GM21528 (cell line): ENCODE results near the gene NIPSNAP2.
"Not testable (repeated sequence)": the region's sequence is repeated elsewhere in the genome, so short reads cannot be mapped to it uniquely, and the experiment has no call there.

Experiments used
- ATAC-seq: cut with Tn5 transposase; IDR thresholded peaks from one replicate; pipeline ENCODE4 v1.9.1; 2021; ENCODE audit warnings: mild to moderate bottlenecking, moderate library complexity; ENCODE audit not compliant: unreplicated experiment, low FRiP score

Gene NIPSNAP2

DNA sequence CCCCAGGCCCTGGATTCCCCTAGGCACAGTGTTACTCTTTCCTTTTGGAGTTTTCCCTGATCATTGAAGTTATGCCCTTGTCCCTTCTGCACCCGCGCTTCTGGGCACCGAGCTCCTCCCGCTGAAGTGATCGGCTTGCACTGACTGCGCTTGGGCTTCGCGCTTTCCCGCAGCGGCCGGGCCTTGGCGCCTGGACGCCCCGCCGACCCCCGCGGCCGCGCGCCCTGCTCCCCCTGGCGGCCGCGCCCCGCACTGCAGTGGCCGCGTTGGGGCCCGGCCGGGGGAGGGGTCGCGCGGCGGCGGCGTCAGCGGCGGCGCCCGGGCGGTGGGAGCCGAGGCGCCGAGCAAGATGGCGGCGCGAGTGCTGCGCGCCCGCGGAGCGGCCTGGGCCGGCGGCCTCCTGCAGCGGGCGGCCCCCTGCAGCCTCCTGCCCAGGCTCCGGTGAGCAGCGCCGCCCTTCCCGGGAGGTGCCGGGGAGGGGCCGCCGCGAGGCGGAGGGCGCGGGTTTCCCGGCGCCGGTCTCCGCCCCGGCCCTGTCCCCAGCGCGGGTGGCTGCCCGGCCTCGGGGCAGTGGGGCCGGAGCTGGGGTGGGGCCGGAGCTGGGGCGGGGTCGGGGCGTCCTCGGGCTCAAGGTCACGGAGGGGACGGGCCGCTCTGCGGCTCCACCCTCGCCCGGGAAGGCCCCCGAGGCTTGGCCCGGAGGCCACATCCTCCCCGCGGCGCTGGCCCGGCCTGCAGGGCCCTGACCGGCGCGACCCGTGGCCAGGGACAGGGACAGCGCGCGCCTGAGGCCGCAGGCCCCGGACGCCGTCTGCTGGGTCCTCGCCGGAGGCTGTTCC lies at the start of gene NIPSNAP2:
Gene NIPSNAP2, plus strand, starts transcription at position 325 of the 839 bp plus-strand sequence. Its CDS starts 25 bp downstream, at position 350.
- peak; percentile 89 for ATAC-seq

- ATAC-seq = no peak
These were observed 46.6 kb upstream of the NIPSNAP2 start for GRCh38 chr7:55917771-55918170.

GRCh38 chr7:55928006-55928767 lies 36.2 kb upstream of the NIPSNAP2 start:
- ATAC-seq = no peak

GRCh38 chr7:55931421-55932151 lies 32.8 kb upstream of the NIPSNAP2 start:
- ATAC-seq = no peak

- no peak for ATAC-seq
These were observed 24.8 kb upstream of the NIPSNAP2 start for GRCh38 chr7:55939514-55940123.

GRCh38 chr7:55946545-55946944 lies 17.8 kb upstream of the NIPSNAP2 start:
- no peak for ATAC-seq

DNA sequence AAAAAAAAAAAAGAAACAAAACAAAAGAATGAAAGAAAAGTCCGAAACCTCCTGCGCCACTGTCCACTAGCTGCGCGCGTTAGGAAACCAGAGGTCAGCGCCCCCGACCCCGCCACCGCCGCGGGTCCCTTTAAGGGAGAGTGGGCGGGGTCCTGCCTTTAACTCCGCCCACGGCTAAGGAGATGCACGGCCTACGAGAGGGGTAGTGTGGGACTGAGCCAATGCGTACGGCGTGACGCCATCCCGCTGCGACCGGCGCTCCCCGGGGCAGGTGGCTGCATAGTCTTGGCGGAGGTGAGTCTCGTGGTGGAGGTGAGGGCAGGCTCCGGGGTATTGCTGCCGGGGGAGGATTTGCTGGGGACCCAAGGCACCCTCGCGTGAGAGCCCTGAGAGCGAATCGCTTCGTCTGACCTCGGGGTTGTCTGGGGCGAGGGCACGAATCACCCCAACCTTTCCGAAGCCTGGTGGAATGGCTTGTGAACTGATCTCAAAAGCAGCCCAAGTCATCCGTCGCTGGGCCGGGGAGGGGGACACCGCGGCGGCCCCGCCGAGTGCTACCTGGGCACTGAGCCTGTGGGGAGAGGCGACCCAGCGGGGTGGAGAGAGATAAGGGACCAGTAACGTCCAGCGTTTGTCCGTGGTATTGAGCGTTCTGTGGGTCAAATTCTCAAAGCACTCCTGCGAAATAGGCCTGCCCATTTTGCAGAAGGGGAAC lies 12.6 kb upstream of the NIPSNAP2 start, which contains the start of gene MRPS17:
Gene MRPS17, plus strand, starts transcription at position 241 of the 715 bp plus-strand sequence. CDS start 1,319 bp downstream, outside the sequence.
- ATAC-seq = peak; percentile 100

- not testable (repeated sequence) for ATAC-seq
These were observed 12.1 kb upstream of the NIPSNAP2 start for GRCh38 chr7:55952352-55952671.

- ATAC-seq = no peak
These were observed 10.5 kb upstream of the NIPSNAP2 start for GRCh38 chr7:55953707-55954475.

DNA sequence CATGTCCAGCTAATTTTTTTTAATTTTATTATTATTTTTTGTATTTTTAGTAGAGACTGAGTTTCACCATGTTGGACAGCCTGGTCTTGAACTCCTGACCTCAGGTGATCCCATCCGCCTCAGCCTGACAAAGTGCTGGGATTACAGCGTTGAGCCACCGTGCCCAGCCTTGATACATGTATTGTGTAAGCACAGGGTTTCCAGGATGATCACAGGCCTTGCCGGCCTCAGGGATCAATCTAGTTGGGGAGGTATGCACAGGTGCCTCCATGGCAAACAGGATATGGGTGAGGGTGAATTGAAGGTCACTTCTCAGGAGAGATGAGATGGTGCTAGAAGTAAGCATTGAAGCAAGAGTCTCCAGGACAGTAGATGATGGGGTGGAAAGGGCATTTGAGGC lies 7.2 kb upstream of the NIPSNAP2 start:
- ATAC-seq = no peak

GRCh38 chr7:55962014-55962413 lies 2.4 kb upstream of the NIPSNAP2 start:
- ATAC-seq = no peak

GRCh38 chr7:55963584-55964168 lies 709 bp upstream of the NIPSNAP2 start:
- no peak for ATAC-seq

GRCh38 chr7:55965100-55965470 lies 700 bp downstream of the NIPSNAP2 start:
- ATAC-seq = no peak

- ATAC-seq = no peak
These were observed 1.5 kb downstream of the NIPSNAP2 start for GRCh38 chr7:55965805-55966421.

- ATAC-seq = no peak
These were observed 2.5 kb downstream of the NIPSNAP2 start for GRCh38 chr7:55966851-55967250.

GRCh38 chr7:55969391-55969790 lies 5.0 kb downstream of the NIPSNAP2 start:
- no peak for ATAC-seq

DNA sequence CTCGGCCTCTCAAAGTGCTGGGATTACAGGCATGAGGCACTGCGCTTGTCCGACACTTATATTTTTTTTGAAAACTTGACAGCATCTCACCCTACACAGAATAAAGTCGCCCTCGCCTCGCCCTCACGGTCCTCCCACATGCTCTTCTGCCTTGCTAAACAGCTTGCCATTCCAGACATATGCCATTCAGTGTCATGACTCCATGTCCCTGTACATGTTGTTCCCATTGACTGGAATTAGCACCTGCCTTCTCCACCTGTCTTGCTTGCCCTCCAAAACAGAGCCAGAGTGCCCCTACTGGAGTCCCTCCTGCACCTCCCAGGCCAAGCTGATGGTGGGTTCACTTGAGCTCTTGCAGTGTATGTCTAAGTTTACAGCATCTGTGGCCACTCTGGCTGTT lies 6.2 kb downstream of the NIPSNAP2 start:
- ATAC-seq = no peak

DNA sequence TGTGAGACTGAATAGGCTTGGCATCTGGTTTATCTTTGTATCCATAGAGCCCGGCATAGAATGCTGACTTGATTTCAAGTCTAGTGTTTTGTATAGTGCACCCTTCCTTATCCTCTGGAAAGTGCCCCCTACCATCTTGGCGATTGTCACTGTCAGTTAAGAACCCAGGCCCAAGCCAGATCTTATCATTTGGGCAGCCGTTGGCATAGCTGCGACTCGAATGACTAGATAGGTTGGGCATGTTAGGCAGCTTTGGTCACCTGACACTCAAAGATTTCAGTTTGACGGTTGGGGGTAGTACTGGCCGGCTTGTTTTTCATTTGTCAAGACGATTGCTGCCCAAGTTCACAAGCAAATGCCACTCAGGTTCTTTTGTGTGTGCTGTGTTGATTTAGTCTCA lies 6.6 kb downstream of the NIPSNAP2 start:
- no peak for ATAC-seq
